NB4 (cell line): ENCODE results near the gene STK32B.

ENCODE experiments used
- POLR2A ChIP-seq: IDR thresholded peaks from 2 replicates; pipeline ENCODE4 v1.6.1; 2011; ENCODE audit warnings: mild to moderate bottlenecking; ENCODE audit not compliant: insufficient read length; ENCODE audit errors: extremely low read depth
- TF ChIP-seq, protein P1 (sequence below): IDR thresholded peaks from one replicate; pipeline ENCODE4 v1.5.1; 2012; ENCODE audit warnings: low read depth, low read length
- TF ChIP-seq, protein P2 (sequence below): IDR thresholded peaks from 2 replicates; pipeline ENCODE4 v1.6.1; 2011; ENCODE audit warnings: low read depth, low read length

DNA sequence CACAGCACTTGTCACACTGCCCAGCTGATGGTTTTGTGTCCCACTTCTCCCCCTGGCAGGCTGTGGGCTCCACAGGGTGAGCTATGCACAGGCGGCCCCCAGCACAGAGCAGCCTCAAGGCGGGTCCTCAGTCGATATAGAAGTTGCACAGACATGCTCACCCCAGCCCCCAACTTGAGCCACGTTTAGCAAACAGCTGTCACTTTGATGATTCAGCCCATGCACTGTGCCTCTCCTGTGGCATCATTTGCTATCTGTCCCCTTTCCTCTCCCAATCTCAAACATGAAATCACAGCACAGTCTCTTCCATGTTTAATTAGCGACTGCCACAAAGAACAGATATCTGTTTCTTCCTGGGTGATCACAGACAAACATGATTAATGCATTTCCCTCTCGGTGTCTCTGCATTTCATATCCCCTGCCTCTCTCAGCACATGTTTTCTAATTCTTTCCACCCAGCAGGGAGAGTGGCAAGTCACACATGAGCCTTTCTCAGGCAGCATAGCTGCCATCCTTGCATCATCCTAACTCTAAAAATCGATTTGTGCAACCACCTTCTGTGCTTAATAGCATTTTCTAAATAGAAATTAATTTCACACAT lies 452.2 kb downstream of the STK32B start:
- TF ChIP-seq, protein P1, sequence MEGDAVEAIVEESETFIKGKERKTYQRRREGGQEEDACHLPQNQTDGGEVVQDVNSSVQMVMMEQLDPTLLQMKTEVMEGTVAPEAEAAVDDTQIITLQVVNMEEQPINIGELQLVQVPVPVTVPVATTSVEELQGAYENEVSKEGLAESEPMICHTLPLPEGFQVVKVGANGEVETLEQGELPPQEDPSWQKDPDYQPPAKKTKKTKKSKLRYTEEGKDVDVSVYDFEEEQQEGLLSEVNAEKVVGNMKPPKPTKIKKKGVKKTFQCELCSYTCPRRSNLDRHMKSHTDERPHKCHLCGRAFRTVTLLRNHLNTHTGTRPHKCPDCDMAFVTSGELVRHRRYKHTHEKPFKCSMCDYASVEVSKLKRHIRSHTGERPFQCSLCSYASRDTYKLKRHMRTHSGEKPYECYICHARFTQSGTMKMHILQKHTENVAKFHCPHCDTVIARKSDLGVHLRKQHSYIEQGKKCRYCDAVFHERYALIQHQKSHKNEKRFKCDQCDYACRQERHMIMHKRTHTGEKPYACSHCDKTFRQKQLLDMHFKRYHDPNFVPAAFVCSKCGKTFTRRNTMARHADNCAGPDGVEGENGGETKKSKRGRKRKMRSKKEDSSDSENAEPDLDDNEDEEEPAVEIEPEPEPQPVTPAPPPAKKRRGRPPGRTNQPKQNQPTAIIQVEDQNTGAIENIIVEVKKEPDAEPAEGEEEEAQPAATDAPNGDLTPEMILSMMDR = no peak
- TF ChIP-seq POLR2A = no peak
- TF ChIP-seq, protein P2, sequence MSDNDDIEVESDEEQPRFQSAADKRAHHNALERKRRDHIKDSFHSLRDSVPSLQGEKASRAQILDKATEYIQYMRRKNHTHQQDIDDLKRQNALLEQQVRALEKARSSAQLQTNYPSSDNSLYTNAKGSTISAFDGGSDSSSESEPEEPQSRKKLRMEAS = no peak
